ENCODE measurements around the gene TAS1R1.
A peak's percentile ranks its signal among the peaks of the same experiment; 100 is the strongest.

TAS1R1 gene

DNA sequence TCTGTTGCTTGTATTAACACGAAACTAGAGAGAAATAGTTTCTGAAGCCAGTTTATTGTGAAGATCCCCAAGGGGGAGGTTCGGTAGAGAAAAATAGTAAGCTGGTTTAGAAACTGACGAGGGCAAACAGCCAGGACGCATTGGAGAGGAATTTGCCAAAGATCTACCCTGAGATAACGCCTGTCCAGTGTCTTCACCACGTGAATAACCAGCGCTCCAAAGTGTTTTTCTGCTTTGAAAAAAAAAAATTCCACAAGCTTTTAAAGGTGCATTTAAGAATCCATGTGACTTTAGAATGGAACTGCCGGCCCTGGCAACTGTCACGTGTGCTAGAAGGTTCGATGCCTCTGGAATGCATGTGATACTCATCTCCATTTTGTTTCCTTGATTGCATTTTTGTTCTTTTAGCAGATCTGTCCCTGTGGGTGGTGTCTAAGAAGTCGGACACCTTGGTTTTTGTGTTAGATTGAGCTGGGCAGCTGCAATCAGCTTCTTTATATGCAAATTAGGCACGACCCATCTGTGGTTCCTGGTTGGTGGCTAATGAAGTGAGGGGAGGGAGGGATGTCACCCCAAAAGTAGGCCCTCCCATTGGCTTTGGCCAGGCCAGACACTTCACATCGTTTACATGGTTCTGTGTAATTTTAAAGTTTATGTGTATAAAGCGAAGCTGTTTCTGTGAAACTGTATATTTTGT, 68.3 kb downstream of the TAS1R1 start:
- H3K27ac ChIP-seq (ENCODE audit: low read depth, low read length) = 0 out of 2 replicates have a peak overlapping the region, but pooled peaks have one; percentile 1
- H3K4me3 ChIP-seq (ENCODE audit: low read length) = 0 out of 2 replicates have a peak overlapping the region, but pooled peaks have one; percentile 6
- no peaks in the 10 kb centered on the region for H3K9me3 ChIP-seq (ENCODE audit: control insufficient read depth, insufficient read depth, low read length)
- peaks cover 69% of the 10 kb centered on the region for H3K36me3 ChIP-seq (ENCODE audit: control insufficient read depth, low read length)
- no peaks in the 10 kb centered on the region for H3K9me2 ChIP-seq (replicated peaks; ENCODE audit: control insufficient read depth, low read length)
- peaks cover 52% of the 10 kb centered on the region for H3K4me1 ChIP-seq (ENCODE audit: control insufficient read depth, low read length)
- peaks cover 53% of the 10 kb centered on the region for H3K79me2 ChIP-seq (ENCODE audit: control insufficient read depth, low read length)
- no peak for TF ChIP-seq EZH2phosphoT487 (IDR thresholded peaks at IDR 0.05; ENCODE audit: borderline replicate concordance, low read length)
- TF ChIP-seq, protein P1, sequence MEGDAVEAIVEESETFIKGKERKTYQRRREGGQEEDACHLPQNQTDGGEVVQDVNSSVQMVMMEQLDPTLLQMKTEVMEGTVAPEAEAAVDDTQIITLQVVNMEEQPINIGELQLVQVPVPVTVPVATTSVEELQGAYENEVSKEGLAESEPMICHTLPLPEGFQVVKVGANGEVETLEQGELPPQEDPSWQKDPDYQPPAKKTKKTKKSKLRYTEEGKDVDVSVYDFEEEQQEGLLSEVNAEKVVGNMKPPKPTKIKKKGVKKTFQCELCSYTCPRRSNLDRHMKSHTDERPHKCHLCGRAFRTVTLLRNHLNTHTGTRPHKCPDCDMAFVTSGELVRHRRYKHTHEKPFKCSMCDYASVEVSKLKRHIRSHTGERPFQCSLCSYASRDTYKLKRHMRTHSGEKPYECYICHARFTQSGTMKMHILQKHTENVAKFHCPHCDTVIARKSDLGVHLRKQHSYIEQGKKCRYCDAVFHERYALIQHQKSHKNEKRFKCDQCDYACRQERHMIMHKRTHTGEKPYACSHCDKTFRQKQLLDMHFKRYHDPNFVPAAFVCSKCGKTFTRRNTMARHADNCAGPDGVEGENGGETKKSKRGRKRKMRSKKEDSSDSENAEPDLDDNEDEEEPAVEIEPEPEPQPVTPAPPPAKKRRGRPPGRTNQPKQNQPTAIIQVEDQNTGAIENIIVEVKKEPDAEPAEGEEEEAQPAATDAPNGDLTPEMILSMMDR (IDR thresholded peaks at IDR 0.05; ENCODE audit: low read depth, low read length, poor library complexity, severe bottlenecking) = no peak
- no peaks in the 10 kb centered on the region for H3K27me3 ChIP-seq (ENCODE audit: control insufficient read depth, low read length)
- peak overlapping the region; percentile 26 for H3K4me2 ChIP-seq (ENCODE audit: low read length)
- H3F3A ChIP-seq (ENCODE audit: control insufficient read depth, insufficient read depth) = peaks cover 25% of the 10 kb centered on the region
- peaks cover 13% of the 10 kb centered on the region for H4K20me1 ChIP-seq (ENCODE audit: control insufficient read depth, insufficient read depth, low read depth, low read length)

DNA sequence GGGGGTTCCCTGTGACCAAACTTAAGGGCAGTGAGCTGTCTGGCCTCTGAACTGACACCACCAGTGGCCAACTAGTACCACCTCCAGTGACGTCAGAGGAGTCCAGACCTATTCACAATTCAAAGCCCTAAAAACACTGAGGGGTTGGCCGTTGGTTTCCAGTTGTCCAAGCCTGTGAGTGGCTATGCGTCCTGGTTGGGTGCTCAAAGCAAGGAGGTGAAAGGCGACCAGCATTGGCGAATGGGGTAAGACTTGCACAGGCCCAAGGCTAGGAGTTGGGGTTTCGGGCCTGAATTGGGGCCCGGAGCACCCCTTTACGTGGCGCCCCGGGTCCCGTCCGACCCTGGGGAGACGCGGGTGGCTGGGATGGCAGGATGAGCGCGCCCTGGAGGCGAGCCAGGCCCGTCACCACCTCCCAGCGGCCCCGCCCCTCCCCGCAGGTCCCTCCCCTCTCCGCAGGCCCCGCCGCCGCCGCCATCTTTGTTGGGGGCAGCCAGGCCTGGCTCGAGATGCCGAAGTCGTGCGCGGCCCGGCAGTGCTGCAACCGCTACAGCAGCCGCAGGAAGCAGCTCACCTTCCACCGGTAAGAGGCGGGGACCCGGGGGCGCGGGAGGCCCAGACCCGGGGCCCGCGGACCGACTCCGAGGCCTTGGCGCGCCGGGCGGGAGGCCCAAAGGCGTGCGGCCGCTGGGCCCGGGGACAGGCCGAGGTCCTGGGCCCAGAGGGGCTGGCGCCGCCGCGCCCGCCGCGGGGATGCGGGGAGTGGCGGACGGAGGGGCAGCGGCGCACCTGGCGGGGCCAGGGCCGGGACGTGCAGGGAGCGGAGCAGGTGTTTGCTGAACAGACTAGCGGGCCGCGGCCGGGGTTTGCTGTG, 69.8 kb downstream of the TAS1R1 start, which contains the start of gene THAP3:
TSS of gene THAP3 (plus strand) at position 159 of the 874 bp plus-strand sequence. CDS start at position 510, 351 bp downstream.
- H3K9me3 ChIP-seq (ENCODE audit: control insufficient read depth, insufficient read depth, low read length) = no peaks in the 10 kb centered on the region
- no peaks in the 10 kb centered on the region for H3K9me2 ChIP-seq (replicated peaks; ENCODE audit: control insufficient read depth, low read length)
- H3K4me3 ChIP-seq (ENCODE audit: low read length) = peak within 1 kb of the TSS; percentile 83
- H3F3A ChIP-seq (ENCODE audit: control insufficient read depth, insufficient read depth) = peaks cover 25% of the 10 kb centered on the region
- H4K20me1 ChIP-seq (ENCODE audit: control insufficient read depth, insufficient read depth, low read depth, low read length) = peaks cover 13% of the 10 kb centered on the region
- peaks cover 52% of the 10 kb centered on the region for H3K4me1 ChIP-seq (ENCODE audit: control insufficient read depth, low read length)
- peaks cover 56% of the 10 kb centered on the region for H3K79me2 ChIP-seq (ENCODE audit: control insufficient read depth, low read length)
- H3K27ac ChIP-seq (ENCODE audit: low read depth, low read length) = peak within 1 kb of the TSS; percentile 86
- peaks cover 74% of the 10 kb centered on the region for H3K36me3 ChIP-seq (ENCODE audit: control insufficient read depth, low read length)
- TF ChIP-seq, protein P1 (IDR thresholded peaks at IDR 0.05; ENCODE audit: low read depth, low read length, poor library complexity, severe bottlenecking) = peak; percentile 46
- TF ChIP-seq EZH2phosphoT487 (IDR thresholded peaks at IDR 0.05; ENCODE audit: borderline replicate concordance, low read length) = no peak
- peak within 1 kb of the TSS; percentile 98 for H3K4me2 ChIP-seq (ENCODE audit: low read length)
- no peaks in the 10 kb centered on the region for H3K27me3 ChIP-seq (ENCODE audit: control insufficient read depth, low read length)

GRCh38 chr1:6625584-6626149, 70.6 kb downstream of the TAS1R1 start:
- Histone ChIP-seq H3F3A (ENCODE audit: control insufficient read depth, insufficient read depth) (peaks cover 25% of the 10 kb centered on the region), H3K27ac (ENCODE audit: low read depth, low read length) (peak overlapping the region; percentile 86), H3K9me2 (replicated peaks; ENCODE audit: control insufficient read depth, low read length) (no peaks in the 10 kb centered on the region), H3K4me3 (ENCODE audit: low read length) (peak overlapping the region; percentile 83), H3K27me3 (ENCODE audit: control insufficient read depth, low read length) (no peaks in the 10 kb centered on the region), H3K4me1 (ENCODE audit: control insufficient read depth, low read length) (peaks cover 52% of the 10 kb centered on the region), H3K36me3 (ENCODE audit: control insufficient read depth, low read length) (peaks cover 72% of the 10 kb centered on the region), H4K20me1 (ENCODE audit: control insufficient read depth, insufficient read depth, low read depth, low read length) (peaks cover 13% of the 10 kb centered on the region), H3K4me2 (ENCODE audit: low read length) (peak overlapping the region; percentile 98), H3K9me3 (ENCODE audit: control insufficient read depth, insufficient read depth, low read length) (no peaks in the 10 kb centered on the region), H3K79me2 (ENCODE audit: control insufficient read depth, low read length) (peaks cover 56% of the 10 kb centered on the region)
- TF ChIP-seq EZH2phosphoT487 (IDR thresholded peaks at IDR 0.05; ENCODE audit: borderline replicate concordance, low read length) = no peak
- TF ChIP-seq, protein P1 (IDR thresholded peaks at IDR 0.05; ENCODE audit: low read depth, low read length, poor library complexity, severe bottlenecking) = no peak
